Measurements from ENCODE around the gene APBA3. TPM values are rescaled to one million over a fixed set of nuclear protein-coding genes. Genes with fewer than 3 reads are reported as not detected.

The APBA3 gene
- total and polyA plus RNA-seq, 9 of the 15 experiments (the other 6 are each of a cell fraction or from before 2014, with no cell fraction given): 0.10 to 29.5 (median 11.5) TPM

DNA sequence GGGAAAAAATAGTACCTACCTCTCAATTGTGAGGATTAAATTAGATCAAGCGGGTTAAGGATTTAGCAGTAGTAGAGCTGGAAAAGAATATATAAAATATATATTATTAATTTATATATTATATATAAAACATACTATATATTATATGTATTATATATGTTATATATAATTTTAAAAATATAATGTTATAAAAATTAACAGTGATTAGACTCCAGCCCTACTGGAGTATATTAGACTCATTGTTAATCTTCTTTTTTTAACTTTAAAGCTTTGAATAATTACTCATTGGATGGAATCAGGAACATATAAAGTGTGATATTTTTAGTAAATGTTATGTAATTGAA, 610 bp upstream of the APBA3 start (continued):
- TF ChIP-seq KLF16 (IDR thresholded peaks at IDR 0.05) (no peak), ZSCAN29 (IDR thresholded peaks at IDR 0.05) (no peak), ETV5 (CRISPR knock-in tag; IDR thresholded peaks at IDR 0.05; ENCODE audit: low read depth) (no peak), RFX5 (IDR thresholded peaks at IDR 0.05; ENCODE audit: low read depth, low read length) (no peak), ZNF175 (CRISPR knock-in tag; IDR thresholded peaks at IDR 0.05; ENCODE audit: low read depth) (peak; percentile 87), SPI1 (IDR thresholded peaks at IDR 0.05; ENCODE audit: borderline replicate concordance, low read depth, low read length) (no peak), CTBP1 (IDR thresholded peaks at IDR 0.05; ENCODE audit: borderline replicate concordance) (no peak), RREB1 (CRISPR knock-in tag; IDR thresholded peaks at IDR 0.05) (no peak), ZNF764 (CRISPR knock-in tag; IDR thresholded peaks at IDR 0.05; ENCODE audit: low read depth) (no peak), FOXK1 (CRISPR knock-in tag; IDR thresholded peaks at IDR 0.05; ENCODE audit: borderline replicate concordance) (no peak), AFF4 (CRISPR knock-in tag; IDR thresholded peaks at IDR 0.05) (no peak), ELK3 (CRISPR knock-in tag; IDR thresholded peaks at IDR 0.05) (no peak), ZNF639 (CRISPR knock-in tag; conservative IDR thresholded peaks at IDR 0.05 in 1 of 2, IDR thresholded peaks at IDR 0.05 in 1 of 2) (peak in 1 of 2 experiments; percentile 79; a peak in 1 of 4 replicates)
- TF ChIP-seq, protein P1, sequence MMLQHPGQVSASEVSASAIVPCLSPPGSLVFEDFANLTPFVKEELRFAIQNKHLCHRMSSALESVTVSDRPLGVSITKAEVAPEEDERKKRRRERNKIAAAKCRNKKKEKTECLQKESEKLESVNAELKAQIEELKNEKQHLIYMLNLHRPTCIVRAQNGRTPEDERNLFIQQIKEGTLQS (IDR thresholded peaks at IDR 0.05): no peak
- TF ChIP-seq, protein P1 (CRISPR knock-in tag; conservative IDR thresholded peaks at IDR 0.05): no peak
